Measurements from ENCODE around the gene GDF7.

GDF7 gene

DNA sequence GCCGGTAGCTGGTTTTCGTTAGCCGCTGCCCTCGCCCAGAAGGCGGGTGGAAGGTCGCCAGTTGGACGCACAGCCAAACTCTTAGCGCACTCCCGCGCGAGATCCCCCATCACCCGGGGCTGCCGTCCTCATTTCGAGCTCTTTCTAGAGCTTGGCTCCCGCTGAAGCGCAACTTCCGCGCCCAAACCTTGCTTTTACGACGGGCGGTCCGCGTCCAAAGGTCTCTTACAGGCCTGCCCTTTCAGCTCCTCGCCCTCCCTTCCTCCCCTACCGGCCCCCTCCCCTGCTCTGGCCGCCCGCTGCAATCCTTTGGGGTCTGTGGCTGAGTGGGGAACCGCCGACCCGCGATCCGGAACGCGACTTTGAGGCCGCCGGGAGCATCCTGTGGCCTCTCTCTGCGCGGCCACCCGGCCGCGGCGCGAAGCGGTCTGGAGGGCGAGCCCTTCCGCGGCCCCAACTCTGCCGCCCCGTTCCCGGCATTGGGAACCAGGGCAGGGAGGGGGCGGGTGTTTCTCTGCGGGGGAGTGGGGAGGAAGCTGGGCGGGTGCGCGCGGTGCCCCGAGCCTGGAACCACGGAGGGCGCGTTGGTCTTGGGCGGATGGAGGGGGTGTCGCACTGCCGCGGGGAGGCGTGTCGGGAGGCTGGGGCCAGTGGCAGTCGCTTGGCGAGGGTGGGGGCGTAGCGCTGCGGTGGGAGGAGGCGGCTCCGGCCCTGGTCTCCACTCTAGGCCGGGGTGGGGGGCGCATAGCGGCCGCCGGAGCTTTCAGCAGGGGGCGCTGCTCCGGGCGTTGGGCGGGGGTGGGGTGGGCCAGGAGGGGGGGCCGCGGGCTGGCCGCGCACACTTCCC, at the start of gene GDF7:
Gene GDF7, plus strand, starts transcription at position 841 of the 847 bp plus-strand sequence. CDS start 96 bp downstream, outside the sequence.
- FAIRE-seq = no peak

- no peak for FAIRE-seq
Observed at GRCh38 chr2:20617892-20618467, 49.0 kb upstream of the GDF7 start.

GRCh38 chr2:20618468-20618885, 48.5 kb upstream of the GDF7 start:
- FAIRE-seq = no peak

DNA sequence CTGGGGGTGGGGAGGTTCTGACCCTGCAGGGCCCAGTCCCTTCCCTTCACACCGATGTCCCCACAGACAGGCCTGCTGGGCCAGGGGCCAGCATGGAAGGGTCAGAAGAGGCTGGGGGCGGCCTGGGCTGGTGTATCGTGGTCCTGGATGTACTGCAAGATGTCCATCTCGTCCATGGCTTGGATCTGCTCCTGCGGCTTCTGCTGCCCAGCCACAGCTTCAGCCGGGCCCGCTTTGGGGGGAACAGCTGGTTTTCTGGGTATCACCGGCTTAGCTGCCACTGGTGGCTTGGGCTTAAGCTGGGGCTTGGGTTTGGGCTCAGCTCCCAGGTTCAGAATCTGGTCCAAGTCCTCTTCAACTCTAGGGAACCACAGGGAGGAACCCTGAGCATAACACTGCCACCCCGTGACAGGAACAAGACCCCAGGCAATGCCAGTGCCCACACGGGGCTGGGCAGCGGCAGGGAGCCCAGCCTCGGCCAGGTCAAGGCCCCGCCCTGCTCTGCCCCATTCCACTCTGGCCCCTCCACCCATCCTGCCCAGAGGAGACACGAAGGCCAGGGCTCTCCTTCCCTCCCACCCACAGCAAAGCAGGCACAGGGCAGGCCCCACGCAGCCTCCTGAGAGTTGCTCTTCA, 47.9 kb upstream of the GDF7 start:
- no peak for FAIRE-seq

- FAIRE-seq = no peak
Observed at GRCh38 chr2:20619624-20620024, 47.3 kb upstream of the GDF7 start.

DNA sequence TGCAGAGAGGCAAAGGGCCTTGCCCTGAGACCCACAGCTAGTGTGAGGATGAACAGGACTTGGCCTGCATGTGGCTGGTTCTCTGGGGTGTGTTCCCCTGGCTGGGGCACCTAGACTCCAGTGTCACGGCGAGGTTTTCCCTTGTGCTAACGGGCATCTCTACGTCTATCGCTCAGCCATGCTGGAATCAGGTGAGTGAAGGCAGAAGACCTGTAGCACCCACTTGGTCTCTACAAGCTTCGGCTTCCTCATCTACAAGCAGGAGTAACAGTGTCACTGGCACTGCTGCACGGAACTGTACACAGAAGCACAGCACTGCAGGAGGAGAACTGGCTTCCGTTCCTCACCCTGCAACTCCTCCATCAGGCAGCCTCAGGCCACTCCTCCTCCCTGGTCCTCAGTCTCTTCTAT, 46.7 kb upstream of the GDF7 start:
- no peak for FAIRE-seq

GRCh38 chr2:20620696-20621365, 46.1 kb upstream of the GDF7 start:
- FAIRE-seq = no peak

- no peak for FAIRE-seq
Observed at GRCh38 chr2:20621366-20622295, 45.3 kb upstream of the GDF7 start.

- no peak for FAIRE-seq
Observed at GRCh38 chr2:20622296-20622686, 44.7 kb upstream of the GDF7 start.

DNA sequence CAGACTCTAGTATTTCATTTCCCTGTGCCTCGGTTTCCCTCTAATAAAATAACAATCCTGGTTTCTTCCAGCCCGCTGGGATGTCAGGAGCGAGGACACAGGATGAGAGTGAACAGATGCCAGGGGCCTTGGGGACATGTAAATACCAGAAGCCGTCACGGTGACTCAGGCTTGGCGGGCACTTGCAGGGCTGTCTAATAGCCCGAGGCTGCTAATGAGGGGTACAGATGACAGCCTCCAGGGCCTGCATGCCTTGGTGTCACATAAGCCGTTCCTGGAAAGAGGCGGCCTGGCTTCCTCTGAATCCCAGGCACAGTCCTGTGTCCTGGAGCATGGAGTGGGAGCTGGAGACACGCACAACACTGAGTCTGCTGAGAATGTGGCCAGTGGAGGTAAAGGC, 44.2 kb upstream of the GDF7 start:
- FAIRE-seq = no peak

- FAIRE-seq = no peak
Observed at GRCh38 chr2:20623241-20623640, 43.7 kb upstream of the GDF7 start.

GRCh38 chr2:20623741-20624155, 43.2 kb upstream of the GDF7 start:
- FAIRE-seq = no peak

- no peak for FAIRE-seq
Observed at GRCh38 chr2:20624156-20624883, 42.6 kb upstream of the GDF7 start.

- FAIRE-seq = no peak
Observed at GRCh38 chr2:20624884-20625485, 42.0 kb upstream of the GDF7 start.

- no peak for FAIRE-seq
Observed at GRCh38 chr2:20625491-20626391, 41.2 kb upstream of the GDF7 start.

DNA sequence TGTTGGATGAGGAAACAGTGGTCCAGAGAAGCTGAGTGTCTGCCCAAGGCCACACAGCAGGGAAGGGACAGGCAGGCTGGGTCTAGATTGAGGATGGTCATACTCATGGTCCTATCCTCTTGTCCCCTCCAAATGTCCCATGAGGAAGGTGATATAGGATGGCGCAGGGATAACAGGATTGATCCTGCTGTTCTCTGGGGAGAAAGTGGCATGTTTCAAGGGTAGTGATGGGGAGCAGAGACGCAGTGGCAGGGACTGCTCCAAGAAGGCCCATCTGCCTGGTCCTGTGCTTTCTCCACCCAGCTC, 40.6 kb upstream of the GDF7 start:
- no peak for FAIRE-seq

DNA sequence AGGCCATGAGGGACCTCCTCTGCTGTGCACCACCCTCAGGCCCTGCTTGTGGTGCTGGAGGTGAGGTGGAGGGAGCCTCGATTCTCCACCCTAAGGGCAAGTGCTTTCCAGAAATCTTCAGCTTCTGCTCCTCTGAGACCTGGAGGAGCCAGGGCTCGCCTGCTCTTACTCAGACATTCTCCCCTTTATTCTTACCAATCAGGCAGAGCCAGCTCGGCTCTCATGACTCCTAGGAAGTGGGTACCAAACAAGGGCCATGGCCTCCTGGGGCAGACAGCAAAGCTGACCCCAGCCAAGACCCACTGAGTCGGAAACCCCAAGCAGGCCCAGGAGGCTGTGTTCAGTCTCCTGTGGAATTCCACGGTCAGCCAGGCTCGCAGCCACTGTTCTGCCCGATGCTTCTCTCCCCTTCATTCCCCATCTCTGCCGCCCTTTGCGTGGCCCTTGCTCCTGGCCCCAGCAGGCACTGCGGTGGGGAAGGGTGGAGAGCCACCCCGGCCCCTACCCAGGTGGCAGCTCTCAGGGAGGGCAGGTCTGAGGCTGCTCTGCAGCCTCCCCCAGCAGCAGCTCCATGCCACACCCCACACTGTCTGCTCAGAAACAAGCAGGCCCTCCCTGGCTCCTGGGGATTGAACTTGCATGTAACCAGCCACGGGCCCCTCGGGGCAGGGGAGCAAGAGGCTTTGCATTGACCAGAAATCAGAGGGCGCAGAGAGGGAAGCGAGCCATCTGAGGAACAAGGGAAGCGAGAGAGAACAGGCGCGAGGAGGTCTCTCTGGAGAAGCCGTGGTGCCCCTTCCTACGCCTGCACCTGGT, 40.0 kb upstream of the GDF7 start:
- FAIRE-seq = no peak

DNA sequence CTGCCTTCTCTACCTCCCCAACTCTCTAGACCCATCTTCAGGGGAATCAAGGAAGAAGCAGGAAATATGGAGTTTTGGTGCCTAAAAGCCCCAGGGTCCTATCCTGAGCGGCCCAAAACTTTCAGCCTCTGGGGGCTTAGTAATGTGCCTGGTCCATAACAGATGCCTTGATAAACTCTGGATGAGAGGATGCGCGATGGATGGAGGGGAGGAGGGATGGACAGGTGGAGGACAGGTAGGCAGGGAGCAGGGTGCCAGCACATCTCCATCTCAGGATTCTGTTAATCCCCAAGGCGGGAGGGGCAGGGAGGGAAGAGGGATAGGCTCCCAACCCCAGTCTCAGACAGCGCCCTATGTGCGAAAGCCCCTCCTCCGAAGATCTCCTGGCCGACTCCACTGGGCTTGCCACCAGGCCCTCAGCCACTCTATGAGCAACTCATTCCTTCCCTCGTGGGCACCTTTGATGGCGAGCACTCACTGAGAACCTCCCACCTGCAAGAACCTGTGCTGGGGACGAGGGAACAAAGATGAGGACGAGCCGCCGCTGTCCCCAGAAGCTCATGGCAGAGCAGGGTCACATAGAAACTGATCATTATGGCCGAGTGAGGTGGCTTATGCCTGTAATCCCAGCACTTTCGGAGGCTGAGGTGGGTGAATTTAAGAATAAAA, 39.1 kb upstream of the GDF7 start:
- no peak for FAIRE-seq

- no peak for FAIRE-seq
Observed at GRCh38 chr2:20629181-20629580, 37.8 kb upstream of the GDF7 start.
